DND-41 (cell line): ENCODE data around the gene ZNF726.

Experiments used
- CTCF ChIP-seq: IDR thresholded peaks from 2 replicates; pipeline ENCODE4 v1.5.1; 2012; ENCODE audit warnings: borderline replicate concordance, low read length, moderate library complexity, mild to moderate bottlenecking; ENCODE audit not compliant: poor library complexity, severe bottlenecking; ENCODE audit errors: extremely low read depth
- EZH2 ChIP-seq: IDR thresholded peaks from 3 replicates; pipeline ENCODE4 v1.6.1; 2012; ENCODE audit warnings: borderline replicate concordance, low read depth, mild to moderate bottlenecking, moderate library complexity, low read length, inconsistent platforms; ENCODE audit not compliant: severe bottlenecking

- TF ChIP-seq CTCF (no peak), EZH2 (no peak)
Measured at GRCh38 chr19:23867895-23868294, 46.8 kb upstream of the ZNF726 start.
